Measurements from ENCODE around the gene NPFFR1.
"Not testable (repeated sequence)": the region's sequence is repeated elsewhere in the genome, so short reads cannot be mapped to it uniquely, and the experiment has no call there.

NPFFR1 gene

GRCh38 chr10:70284542-70285475, 1.0 kb upstream of the NPFFR1 start:
- no peak for DNase-seq

- DNase-seq = no peak
Measured at GRCh38 chr10:70283071-70283444, 746 bp downstream of the NPFFR1 start.

- DNase-seq = no peak
Measured at GRCh38 chr10:70281609-70282008, 2.2 kb downstream of the NPFFR1 start.

DNA sequence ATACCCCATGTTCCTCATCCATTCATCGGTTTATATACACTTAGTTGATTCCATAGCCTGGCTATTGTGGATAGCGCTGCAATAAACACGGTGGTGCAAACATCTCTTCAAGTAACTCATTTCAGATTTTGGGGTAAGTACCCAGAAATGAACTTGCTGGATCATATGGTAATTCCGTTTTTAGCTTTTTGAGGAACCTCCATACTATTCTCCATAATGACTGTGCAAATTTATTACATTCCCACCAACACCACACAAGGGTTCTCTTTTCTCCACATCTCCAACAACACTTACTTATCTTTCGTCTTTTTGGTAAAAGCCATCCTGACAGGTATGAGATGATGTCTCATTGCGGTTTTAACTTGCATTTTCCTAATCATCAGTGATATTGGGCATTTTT, 3.7 kb downstream of the NPFFR1 start:
- DNase-seq = no peak

- no peak for DNase-seq
Measured at GRCh38 chr10:70277396-70278030, 6.3 kb downstream of the NPFFR1 start.

DNA sequence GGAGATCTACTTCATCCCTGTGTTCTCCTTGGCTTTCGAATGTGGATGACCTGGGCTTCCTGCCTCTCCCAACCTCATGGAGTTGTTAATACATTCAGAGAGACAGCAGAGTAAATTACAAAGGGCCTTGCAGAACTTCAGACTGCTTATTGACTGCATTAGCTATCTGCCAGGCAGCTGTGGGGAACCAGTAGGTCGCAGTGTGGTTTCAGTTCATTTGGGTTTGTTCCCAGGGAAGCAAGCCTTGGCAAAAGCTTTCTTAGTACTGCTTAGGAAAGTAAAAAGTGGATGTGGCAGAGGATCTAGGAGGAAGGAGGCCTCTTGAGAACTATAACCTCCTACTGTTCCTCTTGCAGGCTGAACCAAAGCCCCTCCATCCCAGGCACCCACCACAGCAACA, 9.2 kb downstream of the NPFFR1 start:
- no peak for DNase-seq

- DNase-seq = no peak
Measured at GRCh38 chr10:70272925-70273316, 10.9 kb downstream of the NPFFR1 start.

- no peak for DNase-seq
Measured at GRCh38 chr10:70271996-70272924, 11.5 kb downstream of the NPFFR1 start.

GRCh38 chr10:70270952-70271351, 12.9 kb downstream of the NPFFR1 start:
- no peak for DNase-seq

- DNase-seq = no peak
Measured at GRCh38 chr10:70269741-70270140, 14.1 kb downstream of the NPFFR1 start.

GRCh38 chr10:70268376-70268775, 15.4 kb downstream of the NPFFR1 start:
- no peak for DNase-seq

DNA sequence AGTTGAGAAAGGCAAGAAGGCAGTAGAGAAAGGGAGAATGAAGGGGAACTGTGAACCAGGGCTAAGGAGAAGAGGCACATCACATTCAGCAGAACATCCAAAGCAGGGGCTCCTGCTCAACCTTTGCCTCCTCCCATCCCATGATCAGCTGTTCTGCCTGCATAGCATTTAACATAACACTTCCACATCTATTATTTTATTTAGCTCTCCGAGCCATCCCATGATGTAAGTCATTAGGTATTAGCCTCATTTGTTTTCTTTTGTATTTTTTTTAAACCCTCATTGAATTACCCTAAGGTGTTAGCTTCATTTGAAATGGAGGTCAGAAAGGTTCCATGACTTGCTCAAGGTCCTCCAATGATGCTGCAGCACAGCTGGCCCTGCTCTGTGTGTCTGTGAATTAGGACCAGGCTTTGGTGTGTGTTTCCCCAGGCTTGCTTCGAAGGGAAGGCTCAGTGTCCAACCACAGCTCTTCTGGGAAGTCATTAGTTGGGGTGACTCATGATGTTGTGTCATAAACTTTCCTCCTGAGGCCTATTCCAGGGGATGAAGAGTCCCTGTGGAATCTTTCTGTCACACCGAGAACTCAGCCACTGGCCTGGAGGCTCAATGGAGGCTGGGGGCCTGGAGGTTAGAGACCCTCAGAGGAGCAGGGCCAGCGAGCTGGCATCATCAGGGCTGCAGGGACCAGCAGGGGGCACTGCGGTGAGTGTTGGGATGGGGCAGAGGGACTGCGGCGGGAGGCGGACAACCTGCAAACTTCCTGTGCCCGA, 16.5 kb downstream of the NPFFR1 start:
- DNase-seq = peak; percentile 64

DNA sequence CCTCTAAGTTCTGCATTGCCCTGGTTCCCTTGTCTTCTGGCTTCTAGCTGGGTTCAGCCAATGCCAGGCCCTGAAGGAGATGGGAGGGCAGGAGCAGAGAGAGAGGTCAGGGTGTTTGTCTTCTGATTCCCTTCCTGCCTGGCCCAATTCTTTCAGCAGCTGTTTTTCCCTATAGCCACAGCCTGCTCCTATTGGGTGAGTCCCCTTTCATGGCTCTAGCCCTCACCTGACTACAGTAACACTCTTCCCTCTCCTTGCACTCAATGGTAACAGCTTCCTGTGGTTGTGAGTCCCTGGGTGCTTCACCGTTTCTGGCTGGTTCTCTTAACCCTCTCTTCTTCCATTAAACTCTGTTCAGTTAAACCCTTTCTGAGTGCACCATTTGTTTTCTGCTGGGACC, 17.1 kb downstream of the NPFFR1 start:
- no peak for DNase-seq

GRCh38 chr10:70266056-70266455, 17.7 kb downstream of the NPFFR1 start:
- no peak for DNase-seq

GRCh38 chr10:70265032-70265689, 18.6 kb downstream of the NPFFR1 start:
- DNase-seq = no peak

GRCh38 chr10:70260734-70261133, 23.1 kb downstream of the NPFFR1 start:
- DNase-seq = no peak

- no peak for DNase-seq
Measured at GRCh38 chr10:70260259-70260658, 23.5 kb downstream of the NPFFR1 start.

- no peak for DNase-seq
Measured at GRCh38 chr10:70258216-70258615, 25.6 kb downstream of the NPFFR1 start.

DNA sequence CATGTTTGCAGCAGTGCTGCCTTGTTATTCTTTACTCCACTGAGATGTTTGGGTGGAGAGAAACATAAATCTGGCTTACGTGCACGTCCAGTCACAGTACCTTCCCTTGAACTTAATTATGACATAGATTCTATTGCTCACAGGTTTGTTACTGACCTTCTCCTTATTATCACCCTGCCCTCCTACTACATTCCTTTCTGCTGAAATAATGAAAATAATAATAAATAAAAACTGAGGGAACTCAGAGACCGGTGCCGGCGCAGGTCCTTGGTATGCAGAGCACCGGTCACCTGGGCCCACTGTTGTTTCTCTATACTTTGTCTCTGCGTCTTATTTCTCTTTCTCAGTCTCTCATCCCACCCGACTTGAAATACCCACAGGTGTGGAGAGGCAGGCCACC, 26.0 kb downstream of the NPFFR1 start:
- DNase-seq = not testable (repeated sequence)

- DNase-seq = no peak
Measured at GRCh38 chr10:70256463-70256862, 27.3 kb downstream of the NPFFR1 start.

DNA sequence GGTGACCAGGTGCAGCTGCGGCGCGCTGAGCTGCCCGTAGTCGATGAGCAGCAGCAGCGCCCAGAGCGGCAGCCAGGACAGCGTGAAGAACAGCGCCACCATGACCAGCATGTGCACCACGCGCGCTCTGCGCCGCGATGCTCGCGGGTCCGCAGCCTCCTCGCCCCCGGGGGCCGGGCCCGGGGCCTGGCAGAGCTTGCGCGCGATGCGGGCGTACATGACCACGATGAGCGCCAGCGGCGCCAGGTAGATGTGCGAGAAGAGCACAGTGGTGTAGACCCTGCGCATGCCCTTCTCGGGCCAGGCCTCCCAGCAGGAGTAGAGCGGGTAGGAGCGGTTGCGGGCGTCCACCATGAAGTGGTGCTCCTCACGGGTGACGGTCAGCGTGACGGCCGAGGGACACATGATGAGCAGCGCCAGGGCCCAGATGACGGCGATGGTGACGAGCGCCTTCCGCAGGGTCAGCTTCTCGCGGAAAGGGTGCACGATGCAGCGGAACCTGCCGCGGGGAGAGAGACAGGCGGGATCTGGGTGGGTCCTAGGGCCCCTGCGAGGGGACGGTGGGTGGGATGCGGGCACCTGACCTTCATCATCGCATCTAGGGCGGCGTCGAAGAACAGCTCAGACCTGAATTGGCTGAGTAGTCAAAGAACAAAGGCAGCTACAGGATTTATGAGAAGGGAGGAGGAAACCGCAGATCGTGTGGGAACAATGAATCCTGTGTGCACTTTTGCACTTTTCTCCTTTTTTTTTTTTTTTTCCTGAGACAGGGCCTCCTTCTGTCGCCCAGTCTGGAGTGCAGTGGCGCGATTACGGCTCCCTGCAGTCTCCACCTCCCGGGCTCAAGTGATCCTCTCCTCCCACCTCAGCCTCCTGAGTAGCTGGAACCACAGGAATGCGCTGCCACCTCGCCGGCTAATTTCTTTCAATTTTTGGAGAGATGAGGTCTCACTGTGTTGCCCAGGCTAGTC, 28.2 kb downstream of the NPFFR1 start:
- DNase-seq = no peak

All from activated effector memory CD4-positive, alpha-beta T cell treated with anti-CD3 and anti-CD28 coated beads, Interleukin-2, amount 50 U/mL, for 16 hours (primary cell).